Measurements from ENCODE around the gene TFCP2L1.

DNA sequence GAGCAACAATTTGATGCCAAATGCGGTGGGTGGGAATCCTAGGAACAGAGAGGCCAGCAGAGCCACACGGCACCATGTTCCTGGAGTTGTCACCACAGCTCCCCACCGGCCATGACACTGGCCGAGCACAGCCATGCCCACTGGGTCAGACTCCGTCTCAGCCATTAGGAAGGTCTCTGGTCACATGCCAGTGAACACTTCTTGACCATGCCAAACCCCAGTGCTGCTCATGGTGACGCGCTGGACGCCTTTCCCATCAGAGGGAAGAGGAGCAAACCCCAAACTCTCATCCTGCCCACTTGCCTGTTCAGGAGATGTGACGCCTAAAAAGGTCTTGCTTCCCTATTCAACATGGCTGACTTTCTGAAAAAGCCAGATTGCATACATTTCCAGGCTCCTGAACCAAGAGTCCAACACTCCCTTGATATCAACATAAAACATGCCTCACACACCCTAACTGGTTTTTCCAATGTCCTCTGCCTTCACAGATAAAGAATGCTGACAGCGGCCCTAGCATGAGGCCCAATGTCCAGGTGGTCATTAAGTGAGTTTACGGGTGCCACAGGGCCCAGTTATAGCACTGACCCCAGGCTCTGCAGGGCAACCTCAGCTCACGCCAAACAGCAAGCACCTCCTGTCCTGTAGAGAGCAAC lies 31.9 kb downstream of the TFCP2L1 start:
- TF ChIP-seq EP300 (IDR thresholded peaks at IDR 0.05) (no peak), POLR2A (IDR thresholded peaks at IDR 0.05) (no peak)
- TF ChIP-seq, protein P1, sequence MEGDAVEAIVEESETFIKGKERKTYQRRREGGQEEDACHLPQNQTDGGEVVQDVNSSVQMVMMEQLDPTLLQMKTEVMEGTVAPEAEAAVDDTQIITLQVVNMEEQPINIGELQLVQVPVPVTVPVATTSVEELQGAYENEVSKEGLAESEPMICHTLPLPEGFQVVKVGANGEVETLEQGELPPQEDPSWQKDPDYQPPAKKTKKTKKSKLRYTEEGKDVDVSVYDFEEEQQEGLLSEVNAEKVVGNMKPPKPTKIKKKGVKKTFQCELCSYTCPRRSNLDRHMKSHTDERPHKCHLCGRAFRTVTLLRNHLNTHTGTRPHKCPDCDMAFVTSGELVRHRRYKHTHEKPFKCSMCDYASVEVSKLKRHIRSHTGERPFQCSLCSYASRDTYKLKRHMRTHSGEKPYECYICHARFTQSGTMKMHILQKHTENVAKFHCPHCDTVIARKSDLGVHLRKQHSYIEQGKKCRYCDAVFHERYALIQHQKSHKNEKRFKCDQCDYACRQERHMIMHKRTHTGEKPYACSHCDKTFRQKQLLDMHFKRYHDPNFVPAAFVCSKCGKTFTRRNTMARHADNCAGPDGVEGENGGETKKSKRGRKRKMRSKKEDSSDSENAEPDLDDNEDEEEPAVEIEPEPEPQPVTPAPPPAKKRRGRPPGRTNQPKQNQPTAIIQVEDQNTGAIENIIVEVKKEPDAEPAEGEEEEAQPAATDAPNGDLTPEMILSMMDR (IDR thresholded peaks at IDR 0.05), result no peak
